HG03139 (cell line): ENCODE results near the gene FBXL17.

ENCODE experiments used
- ATAC-seq: cut with Tn5 transposase; IDR thresholded peaks from one replicate; pipeline ENCODE4 v1.9.1; 2021; ENCODE audit not compliant: unreplicated experiment

Gene FBXL17

GRCh38 chr5:107826311-107827000 is 555.4 kb downstream of the FBXL17 start:
- ATAC-seq = no peak

GRCh38 chr5:107824821-107825220 is 557.1 kb downstream of the FBXL17 start:
- ATAC-seq = no peak

GRCh38 chr5:107821288-107821687 is 560.6 kb downstream of the FBXL17 start:
- ATAC-seq = no peak

GRCh38 chr5:107820429-107820828 is 561.5 kb downstream of the FBXL17 start:
- ATAC-seq = no peak

- ATAC-seq = no peak
Observed at GRCh38 chr5:107817951-107818350, 563.9 kb downstream of the FBXL17 start.

DNA sequence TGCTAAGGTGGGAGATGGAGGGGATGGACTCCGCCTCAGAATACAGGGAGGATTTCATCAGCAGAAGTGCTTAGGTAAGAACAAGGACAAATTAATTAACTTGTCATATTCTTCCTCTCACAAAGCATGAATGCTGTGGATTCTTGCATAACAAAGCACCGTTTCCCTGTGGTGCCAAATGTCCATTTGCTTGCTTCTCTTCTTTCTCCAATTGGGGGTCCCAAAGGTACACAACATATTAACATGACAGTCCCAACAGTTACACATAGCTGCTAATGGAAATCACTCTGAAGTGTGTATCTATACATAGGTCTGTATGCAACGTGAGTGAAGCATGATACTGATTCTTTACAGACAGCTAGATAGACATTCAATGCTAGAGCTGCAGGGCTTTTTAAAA is 564.5 kb downstream of the FBXL17 start:
- no peak for ATAC-seq

GRCh38 chr5:107815109-107815508 is 566.8 kb downstream of the FBXL17 start:
- ATAC-seq = no peak

DNA sequence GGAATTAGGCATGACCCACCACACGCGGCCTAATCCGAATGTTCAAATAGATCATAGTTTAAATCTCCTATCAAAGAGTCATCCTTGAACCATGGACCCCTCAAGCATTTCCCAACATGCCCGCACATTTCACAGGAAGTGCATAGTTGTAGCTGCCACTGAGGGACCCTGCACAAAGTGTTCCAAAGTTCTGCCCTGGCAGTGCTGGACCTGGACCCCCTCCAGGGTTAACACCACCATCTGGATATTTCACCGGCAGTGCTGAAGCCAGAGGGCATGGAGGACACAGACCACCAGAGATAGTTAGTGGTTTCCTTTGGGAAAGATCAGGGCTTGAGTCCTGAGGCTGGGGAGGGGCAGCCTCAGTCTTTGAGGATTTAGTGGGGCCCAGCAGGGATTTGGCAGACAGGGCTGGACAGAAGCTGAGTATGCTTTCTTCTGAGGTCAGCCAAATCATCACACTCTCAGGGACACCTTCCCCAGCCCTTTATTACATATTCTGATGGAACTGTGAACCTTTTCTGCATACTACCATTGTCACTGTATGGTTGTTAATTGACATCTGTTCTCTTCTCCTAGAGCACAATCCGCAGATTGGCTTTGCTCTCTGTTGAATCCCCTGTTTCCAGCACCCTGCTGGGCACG is 567.6 kb downstream of the FBXL17 start:
- no peak for ATAC-seq

GRCh38 chr5:107813559-107813958 is 568.3 kb downstream of the FBXL17 start:
- no peak for ATAC-seq

DNA sequence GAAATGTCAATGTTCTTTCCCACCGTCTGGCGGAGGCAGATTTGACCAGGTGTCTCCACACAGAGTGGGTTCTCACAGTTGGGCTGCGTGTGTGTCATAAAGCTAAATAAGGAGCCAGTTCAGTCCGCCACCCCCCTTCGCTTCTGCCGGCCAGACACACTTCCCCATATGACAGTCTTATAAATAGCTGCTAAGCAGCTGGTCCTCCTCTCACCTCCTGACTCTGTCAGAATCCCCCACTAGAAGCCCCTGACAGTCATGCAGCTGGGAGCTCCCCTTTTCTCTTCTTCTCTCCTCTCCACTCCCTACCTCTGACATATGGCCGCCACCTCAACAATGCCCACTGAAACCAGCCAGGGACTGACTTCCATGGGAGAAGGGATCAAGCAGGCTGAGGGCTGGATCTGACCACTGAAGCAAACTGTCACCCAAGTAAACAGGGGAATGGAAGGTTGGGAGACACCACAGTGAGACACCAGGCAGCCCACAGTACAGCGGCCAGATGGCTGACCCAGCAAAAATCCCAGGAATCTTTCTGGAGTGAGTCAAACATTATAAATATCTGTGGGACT is 569.2 kb downstream of the FBXL17 start:
- no peak for ATAC-seq

GRCh38 chr5:107809201-107810034 is 572.5 kb downstream of the FBXL17 start:
- ATAC-seq = no peak
